ENCODE data around the gene TSKS. TPM values are rescaled to one million over a fixed set of nuclear protein-coding genes. Genes with fewer than 3 reads are reported as not detected.

TSKS gene
- polyA plus RNA-seq, 4 donors, result 0.07 to 0.54 (median 0.28) TPM; not detected in 1

GRCh38 chr19:49800771-49801170, 37.7 kb upstream of the TSKS start:
- H3K4me3 ChIP-seq (ENCODE audit: low read depth in 1 of 3, low read length in 3 of 3), result no peak overlapping the region
- H3K27me3 ChIP-seq (ENCODE audit: control insufficient read depth in 3 of 3, insufficient read depth in 3 of 3, low read length in 3 of 3), result no peaks in the 10 kb centered on the region
- no peak for FAIRE-seq
- 89 to 93% (median 92%) methylated on average over 10 of the region's 10 CpGs for WGBS, 3 donors
- peaks cover 12 to 90% (median 20%) of the 10 kb centered on the region in 3 donors for H3K36me3 ChIP-seq (ENCODE audit: control insufficient read depth in 3 of 3, insufficient read depth in 2 of 3, low read depth in 1 of 3, low read length in 3 of 3)
- no peaks in the 10 kb centered on the region for H3K9me3 ChIP-seq (ENCODE audit: control insufficient read depth in 2 of 2, insufficient read depth in 1 of 2, low read depth in 1 of 2, low read length in 1 of 2)
- H3K27ac ChIP-seq (ENCODE audit: low read depth in 1 of 3, low read length in 2 of 3), result no peak overlapping the region
- H3K4me1 ChIP-seq (ENCODE audit: control insufficient read depth in 3 of 3, insufficient read depth in 2 of 3, low read depth in 1 of 3, low read length in 2 of 3), result peaks cover 0 to 11% (median 0%) of the 10 kb centered on the region in 3 donors
- no peak for DNase-seq

- Histone ChIP-seq H3K36me3 (ENCODE audit: control insufficient read depth in 3 of 3, insufficient read depth in 2 of 3, low read depth in 1 of 3, low read length in 3 of 3) (peaks cover 12 to 90% (median 25%) of the 10 kb centered on the region in 3 donors), H3K27me3 (ENCODE audit: control insufficient read depth in 3 of 3, insufficient read depth in 3 of 3, low read length in 3 of 3) (no peaks in the 10 kb centered on the region), H3K4me1 (ENCODE audit: control insufficient read depth in 3 of 3, insufficient read depth in 2 of 3, low read depth in 1 of 3, low read length in 2 of 3) (peaks cover 0 to 5% (median 0%) of the 10 kb centered on the region in 3 donors), H3K4me3 (ENCODE audit: low read depth in 1 of 3, low read length in 3 of 3) (no peak overlapping the region), H3K9me3 (ENCODE audit: control insufficient read depth in 2 of 2, insufficient read depth in 1 of 2, low read depth in 1 of 2, low read length in 1 of 2) (no peaks in the 10 kb centered on the region), H3K27ac (ENCODE audit: low read depth in 1 of 3, low read length in 2 of 3) (no peak overlapping the region)
- FAIRE-seq (no peak), DNase-seq (no peak)
- WGBS, 3 donors, result 94 to 97% (median 96%) methylated on average over 25 of the region's 25 CpGs
Measured at GRCh38 chr19:49799798-49800376, 36.8 kb upstream of the TSKS start.

- Histone ChIP-seq H3K4me3 (ENCODE audit: low read depth in 1 of 3, low read length in 3 of 3) (no peak overlapping the region), H3K27me3 (ENCODE audit: control insufficient read depth in 3 of 3, insufficient read depth in 3 of 3, low read length in 3 of 3) (no peaks in the 10 kb centered on the region), H3K4me1 (ENCODE audit: control insufficient read depth in 3 of 3, insufficient read depth in 2 of 3, low read depth in 1 of 3, low read length in 2 of 3) (peaks cover 0 to 5% (median 0%) of the 10 kb centered on the region in 3 donors), H3K9me3 (ENCODE audit: control insufficient read depth in 2 of 2, insufficient read depth in 1 of 2, low read depth in 1 of 2, low read length in 1 of 2) (no peaks in the 10 kb centered on the region), H3K27ac (ENCODE audit: low read depth in 1 of 3, low read length in 2 of 3) (no peak overlapping the region), H3K36me3 (ENCODE audit: control insufficient read depth in 3 of 3, insufficient read depth in 2 of 3, low read depth in 1 of 3, low read length in 3 of 3) (peaks cover 12 to 91% (median 25%) of the 10 kb centered on the region in 3 donors)
- 94 to 95% (median 95%) methylated on average over 27 to 28 of the region's 28 CpGs for WGBS, 3 donors
- no peak for FAIRE-seq
- no peak for DNase-seq
Measured at GRCh38 chr19:49799271-49799797, 36.2 kb upstream of the TSKS start.

GRCh38 chr19:49798574-49798973, 35.5 kb upstream of the TSKS start:
- DNase-seq, result no peak
- WGBS, 3 donors, result 93 to 97% (median 95%) methylated on average over 11 of the region's 11 CpGs
- FAIRE-seq, result no peak
- peaks cover 0 to 5% (median 0%) of the 10 kb centered on the region in 3 donors for H3K4me1 ChIP-seq (ENCODE audit: control insufficient read depth in 3 of 3, insufficient read depth in 2 of 3, low read depth in 1 of 3, low read length in 2 of 3)
- no peaks in the 10 kb centered on the region for H3K27me3 ChIP-seq (ENCODE audit: control insufficient read depth in 3 of 3, insufficient read depth in 3 of 3, low read length in 3 of 3)
- no peaks in the 10 kb centered on the region for H3K9me3 ChIP-seq (ENCODE audit: control insufficient read depth in 2 of 2, insufficient read depth in 1 of 2, low read depth in 1 of 2, low read length in 1 of 2)
- peaks cover 10 to 90% (median 25%) of the 10 kb centered on the region in 3 donors for H3K36me3 ChIP-seq (ENCODE audit: control insufficient read depth in 3 of 3, insufficient read depth in 2 of 3, low read depth in 1 of 3, low read length in 3 of 3)
- no peak overlapping the region for H3K4me3 ChIP-seq (ENCODE audit: low read depth in 1 of 3, low read length in 3 of 3)
- H3K27ac ChIP-seq (ENCODE audit: low read depth in 1 of 3, low read length in 2 of 3), result no peak overlapping the region

GRCh38 chr19:49795615-49796014, 32.5 kb upstream of the TSKS start:
- FAIRE-seq (no peak), DNase-seq (no peak)
- no peaks in the 10 kb centered on the region for H3K9me3 ChIP-seq (ENCODE audit: control insufficient read depth in 2 of 2, insufficient read depth in 1 of 2, low read depth in 1 of 2, low read length in 1 of 2)
- peaks cover 17 to 93% (median 30%) of the 10 kb centered on the region in 3 donors for H3K36me3 ChIP-seq (ENCODE audit: control insufficient read depth in 3 of 3, insufficient read depth in 2 of 3, low read depth in 1 of 3, low read length in 3 of 3)
- no peak overlapping the region for H3K27ac ChIP-seq (ENCODE audit: low read depth in 1 of 3, low read length in 2 of 3)
- no peaks in the 10 kb centered on the region for H3K27me3 ChIP-seq (ENCODE audit: control insufficient read depth in 3 of 3, insufficient read depth in 3 of 3, low read length in 3 of 3)
- WGBS, 3 donors, result 96 to 98% (median 96%) methylated on average over 20 of the region's 20 CpGs
- no peaks in the 10 kb centered on the region for H3K4me1 ChIP-seq (ENCODE audit: control insufficient read depth in 3 of 3, insufficient read depth in 2 of 3, low read depth in 1 of 3, low read length in 2 of 3)
- no peak overlapping the region for H3K4me3 ChIP-seq (ENCODE audit: low read depth in 1 of 3, low read length in 3 of 3)

- Histone ChIP-seq H3K4me1 (ENCODE audit: control insufficient read depth in 3 of 3, insufficient read depth in 2 of 3, low read depth in 1 of 3, low read length in 2 of 3) (no peaks in the 10 kb centered on the region), H3K27me3 (ENCODE audit: control insufficient read depth in 3 of 3, insufficient read depth in 3 of 3, low read length in 3 of 3) (no peaks in the 10 kb centered on the region), H3K9me3 (ENCODE audit: control insufficient read depth in 2 of 2, insufficient read depth in 1 of 2, low read depth in 1 of 2, low read length in 1 of 2) (no peaks in the 10 kb centered on the region), H3K4me3 (ENCODE audit: low read depth in 1 of 3, low read length in 3 of 3) (no peak overlapping the region), H3K36me3 (ENCODE audit: control insufficient read depth in 3 of 3, insufficient read depth in 2 of 3, low read depth in 1 of 3, low read length in 3 of 3) (peaks cover 10 to 90% (median 25%) of the 10 kb centered on the region in 3 donors), H3K27ac (ENCODE audit: low read depth in 1 of 3, low read length in 2 of 3) (no peak overlapping the region)
- FAIRE-seq (no peak), DNase-seq (no peak)
- WGBS, 3 donors, result 86 to 89% (median 86%) methylated on average over 6 of the region's 6 CpGs
Measured at GRCh38 chr19:49793561-49793840, 30.4 kb upstream of the TSKS start.

GRCh38 chr19:49792829-49793560, 29.9 kb upstream of the TSKS start:
- no peaks in the 10 kb centered on the region for H3K27me3 ChIP-seq (ENCODE audit: control insufficient read depth in 3 of 3, insufficient read depth in 3 of 3, low read length in 3 of 3)
- no peak overlapping the region for H3K27ac ChIP-seq (ENCODE audit: low read depth in 1 of 3, low read length in 2 of 3)
- DNase-seq, result no peak
- H3K9me3 ChIP-seq (ENCODE audit: control insufficient read depth in 2 of 2, insufficient read depth in 1 of 2, low read depth in 1 of 2, low read length in 1 of 2), result no peaks in the 10 kb centered on the region
- no peaks in the 10 kb centered on the region for H3K4me1 ChIP-seq (ENCODE audit: control insufficient read depth in 3 of 3, insufficient read depth in 2 of 3, low read depth in 1 of 3, low read length in 2 of 3)
- peaks cover 10 to 90% (median 21%) of the 10 kb centered on the region in 3 donors for H3K36me3 ChIP-seq (ENCODE audit: control insufficient read depth in 3 of 3, insufficient read depth in 2 of 3, low read depth in 1 of 3, low read length in 3 of 3)
- WGBS, 3 donors, result 93 to 95% (median 94%) methylated on average over 22 of the region's 22 CpGs
- H3K4me3 ChIP-seq (ENCODE audit: low read depth in 1 of 3, low read length in 3 of 3), result no peak overlapping the region
- FAIRE-seq, result no peak

GRCh38 chr19:49791776-49792445, 28.8 kb upstream of the TSKS start:
- no peak overlapping the region for H3K27ac ChIP-seq (ENCODE audit: low read depth in 1 of 3, low read length in 2 of 3)
- no peak for FAIRE-seq
- H3K4me1 ChIP-seq (ENCODE audit: control insufficient read depth in 3 of 3, insufficient read depth in 2 of 3, low read depth in 1 of 3, low read length in 2 of 3), result no peaks in the 10 kb centered on the region
- 96 to 97% (median 97%) methylated on average over 15 to 26 of the region's 26 CpGs for WGBS, 3 donors
- no peaks in the 10 kb centered on the region for H3K9me3 ChIP-seq (ENCODE audit: control insufficient read depth in 2 of 2, insufficient read depth in 1 of 2, low read depth in 1 of 2, low read length in 1 of 2)
- no peaks in the 10 kb centered on the region for H3K27me3 ChIP-seq (ENCODE audit: control insufficient read depth in 3 of 3, insufficient read depth in 3 of 3, low read length in 3 of 3)
- no peak for DNase-seq
- peaks cover 10 to 93% (median 22%) of the 10 kb centered on the region in 3 donors for H3K36me3 ChIP-seq (ENCODE audit: control insufficient read depth in 3 of 3, insufficient read depth in 2 of 3, low read depth in 1 of 3, low read length in 3 of 3)
- H3K4me3 ChIP-seq (ENCODE audit: low read depth in 1 of 3, low read length in 3 of 3), result no peak overlapping the region
